ENCODE data around the gene PTMA. TPM values are rescaled to one million over a fixed set of nuclear protein-coding genes. Genes with fewer than 3 reads are reported as not detected.
A peak's percentile ranks its signal among the peaks of the same experiment; 100 is the strongest.

The PTMA gene
- total RNA-seq, 1 experiment from 2014 or later = 1,260 TPM

DNA sequence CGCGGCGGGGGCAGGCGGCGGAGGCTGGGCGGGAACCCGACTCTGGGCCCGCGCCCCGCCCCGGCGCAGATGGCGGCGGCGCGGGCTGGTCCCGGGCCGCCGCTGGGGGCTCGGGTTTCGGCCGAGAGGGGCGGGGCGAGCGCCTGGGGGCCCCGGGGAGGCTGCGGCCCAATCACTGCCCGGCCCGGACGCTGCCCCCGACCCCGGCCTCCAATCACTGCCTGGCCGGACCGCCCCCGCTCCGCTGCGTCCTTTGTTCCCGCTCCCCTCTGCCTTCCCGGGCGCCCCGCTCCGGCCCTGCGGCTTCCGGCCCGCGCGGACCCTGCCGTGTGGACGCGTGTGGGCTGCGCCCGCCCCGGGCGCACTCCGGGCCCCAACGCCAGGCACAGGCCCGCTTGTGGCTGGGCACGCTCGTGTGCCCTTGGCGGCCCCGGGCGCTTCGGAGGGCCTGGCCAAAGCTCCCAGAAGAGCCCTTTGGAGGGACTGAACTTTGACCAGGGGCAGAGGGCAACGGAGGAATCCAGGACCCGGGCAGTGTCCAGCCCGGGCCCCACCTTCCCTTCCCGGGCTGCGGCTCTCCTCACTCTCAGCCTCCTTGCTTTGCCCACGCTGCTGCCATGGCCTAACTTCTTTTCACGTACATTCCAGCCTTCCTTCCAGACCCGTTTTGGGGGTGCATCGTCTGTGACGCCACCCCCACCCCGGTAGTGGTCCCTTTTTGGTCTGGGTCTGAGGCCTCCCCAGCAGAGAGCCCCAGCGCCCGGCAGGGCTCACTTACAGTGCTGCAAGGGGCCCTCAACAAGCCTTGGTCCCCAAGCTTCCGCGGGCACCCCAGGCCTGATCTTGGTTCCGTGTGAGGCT lies 27.1 kb upstream of the PTMA start:
- Histone ChIP-seq H3K4me1 (replicated peaks; ENCODE audit: insufficient read depth) (peaks cover 24% of the 10 kb centered on the region), H2AFZ (peak overlapping the region; percentile 85)
- CTCF ChIA-PET = interaction anchor here (1.2 kb wide), 1 partner anchor 33 kb away, joined by 3 read pairs; no protein-coding TSS in a partner anchor

GRCh38 chr2:231682603-231683291 lies 25.6 kb upstream of the PTMA start:
- Histone ChIP-seq H3K27ac (no peak overlapping the region), H3K79me2 (ENCODE audit: low read depth) (no peaks in the 10 kb centered on the region), H3K9me3 (ENCODE audit: insufficient read depth, low read depth) (no peaks in the 10 kb centered on the region), H3F3A (ENCODE audit: insufficient read depth, low read depth) (peaks cover 31% of the 10 kb centered on the region; the same call in 1 of the 2 replicates), H3K9me2 (ENCODE audit: insufficient read depth) (no peaks in the 10 kb centered on the region), H4K20me1 (ENCODE audit: insufficient read depth) (no peaks in the 10 kb centered on the region), H3K36me3 (ENCODE audit: low read depth) (no peaks in the 10 kb centered on the region), H3K4me2 (0 out of 2 replicates have a peak overlapping the region, but pooled peaks have one; percentile 93), H3K4me3 (no peak overlapping the region), H3K4me1 (replicated peaks; ENCODE audit: insufficient read depth) (peaks cover 24% of the 10 kb centered on the region), H3K27me3 (ENCODE audit: insufficient read depth, low read depth) (no peaks in the 10 kb centered on the region), H2AFZ (no peak overlapping the region)
- DNase-seq = no peak
- CTCF ChIA-PET = interaction anchor here (0.5 to 1.2 kb wide), 2 partner anchors 32 to 130 kb away, joined by 3 to 5 read pairs; no protein-coding TSS in a partner anchor
- POLR2A ChIA-PET (ENCODE audit: unreplicated experiment) = no interaction called here
- no peak for TF ChIP-seq CTCF (conservative IDR thresholded peaks at IDR 0.05)
- no peak for TF ChIP-seq EZH2 (IDR thresholded peaks at IDR 0.05; ENCODE audit: low read depth)
- intact Hi-C loops (cut with micrococcal nuclease; ENCODE audit: unreplicated experiment) = no loop called here
- BruUV-seq (replicated peaks) = no TSS peak

More for the DNA sequence above, 27.1 kb upstream of the PTMA start:
- intact Hi-C loops (cut with micrococcal nuclease; ENCODE audit: unreplicated experiment) = loop anchor here (1.0 kb wide), 1 partner anchor 27 kb away; the partner anchor contains the start of gene PTMA
- Histone ChIP-seq H3K9me3 (ENCODE audit: insufficient read depth, low read depth) (no peaks in the 10 kb centered on the region), H3K4me2 (peak overlapping the region; percentile 93), H3K4me3 (peak overlapping the region; percentile 60), H3K27ac (peak overlapping the region; percentile 92), H3F3A (ENCODE audit: insufficient read depth, low read depth) (peaks cover 31% of the 10 kb centered on the region; the same call in 1 of the 2 replicates), H3K36me3 (ENCODE audit: low read depth) (no peaks in the 10 kb centered on the region), H3K9me2 (ENCODE audit: insufficient read depth) (no peaks in the 10 kb centered on the region), H4K20me1 (ENCODE audit: insufficient read depth) (no peaks in the 10 kb centered on the region), H3K79me2 (ENCODE audit: low read depth) (no peaks in the 10 kb centered on the region), H3K27me3 (ENCODE audit: insufficient read depth, low read depth) (no peaks in the 10 kb centered on the region)
- DNase-seq = peak; percentile 61 to 93
- POLR2A ChIA-PET (ENCODE audit: unreplicated experiment) = interaction anchor here (0.5 kb wide), 1 partner anchor 16 kb away, joined by 6 read pairs; no protein-coding TSS in a partner anchor
- TSS peak; percentile 86 for BruUV-seq (replicated peaks)
- TF ChIP-seq EZH2 (IDR thresholded peaks at IDR 0.05; ENCODE audit: low read depth) = no peak
- no peak for TF ChIP-seq CTCF (conservative IDR thresholded peaks at IDR 0.05)
